ENCODE data around the gene ZWILCH. TPM values are rescaled to one million over a fixed set of nuclear protein-coding genes. Genes with fewer than 3 reads are reported as not detected.

ZWILCH gene
- total and polyA plus RNA-seq, 5 donors = 0.95 to 3.7 (median 2.3) TPM

DNA sequence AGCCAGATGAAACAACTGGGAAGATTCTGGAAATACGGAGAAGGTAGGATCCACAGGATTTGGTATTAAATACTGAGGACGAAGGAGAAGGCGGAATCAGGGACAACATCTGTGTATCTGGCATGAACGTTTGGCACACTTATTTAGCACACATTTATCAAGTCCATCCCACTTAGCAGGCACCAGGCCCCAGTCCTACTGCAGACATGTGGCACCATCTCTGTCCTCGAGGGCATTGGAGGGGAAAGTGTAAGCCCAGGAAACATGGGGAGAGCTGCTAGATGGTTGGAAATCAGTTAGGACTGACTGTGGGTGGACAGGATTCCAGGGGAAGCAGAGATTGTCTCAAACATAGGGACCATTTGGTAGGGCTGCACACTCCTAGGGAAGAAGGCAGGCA is 89.7 kb downstream of the ZWILCH start:
- no peak for DNase-seq
- no peak overlapping the region for H3K4me3 ChIP-seq (ENCODE audit: low read length)
- H3K27ac ChIP-seq (ENCODE audit: low read length) = no peak overlapping the region
- no peaks in the 10 kb centered on the region for H3K27me3 ChIP-seq (ENCODE audit: control insufficient read depth, insufficient read depth)
- 70% methylated on average over 5 of the region's 5 CpGs for WGBS
- intact Hi-C loops (cut with DNase I) = no loop called here
- ATAC-seq = no peak
- H3K4me1 ChIP-seq (ENCODE audit: control insufficient read depth, insufficient read depth, low read length) = no peaks in the 10 kb centered on the region
- no peaks in the 10 kb centered on the region for H3K9me3 ChIP-seq (ENCODE audit: control insufficient read depth, low read length)

DNA sequence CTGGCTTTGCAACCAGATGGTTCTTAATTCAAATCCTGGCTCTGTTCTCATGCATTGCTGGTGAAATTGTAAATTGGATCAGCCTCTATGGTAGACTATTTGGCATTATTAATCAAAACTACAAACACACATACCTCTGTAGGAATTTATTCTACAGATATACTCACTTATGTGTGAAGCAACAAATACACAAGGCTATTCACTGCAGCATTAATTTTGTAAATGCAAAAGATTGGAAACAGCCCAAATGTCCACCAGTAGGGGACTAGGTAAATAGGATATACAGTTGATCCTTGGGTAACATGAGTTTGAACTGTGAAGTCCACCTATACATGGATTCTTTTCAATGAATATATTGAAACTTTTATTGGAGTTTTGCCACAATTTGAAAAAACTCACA is 90.2 kb downstream of the ZWILCH start:
- Histone ChIP-seq H3K9me3 (ENCODE audit: control insufficient read depth, low read length) (no peaks in the 10 kb centered on the region), H3K27ac (ENCODE audit: low read length) (no peak overlapping the region), H3K4me1 (ENCODE audit: control insufficient read depth, insufficient read depth, low read length) (no peaks in the 10 kb centered on the region), H3K27me3 (ENCODE audit: control insufficient read depth, insufficient read depth) (no peaks in the 10 kb centered on the region), H3K4me3 (ENCODE audit: low read length) (no peak overlapping the region)
- DNase-seq (no peak), ATAC-seq (no peak)
- intact Hi-C loops (cut with DNase I) = no loop called here

DNA sequence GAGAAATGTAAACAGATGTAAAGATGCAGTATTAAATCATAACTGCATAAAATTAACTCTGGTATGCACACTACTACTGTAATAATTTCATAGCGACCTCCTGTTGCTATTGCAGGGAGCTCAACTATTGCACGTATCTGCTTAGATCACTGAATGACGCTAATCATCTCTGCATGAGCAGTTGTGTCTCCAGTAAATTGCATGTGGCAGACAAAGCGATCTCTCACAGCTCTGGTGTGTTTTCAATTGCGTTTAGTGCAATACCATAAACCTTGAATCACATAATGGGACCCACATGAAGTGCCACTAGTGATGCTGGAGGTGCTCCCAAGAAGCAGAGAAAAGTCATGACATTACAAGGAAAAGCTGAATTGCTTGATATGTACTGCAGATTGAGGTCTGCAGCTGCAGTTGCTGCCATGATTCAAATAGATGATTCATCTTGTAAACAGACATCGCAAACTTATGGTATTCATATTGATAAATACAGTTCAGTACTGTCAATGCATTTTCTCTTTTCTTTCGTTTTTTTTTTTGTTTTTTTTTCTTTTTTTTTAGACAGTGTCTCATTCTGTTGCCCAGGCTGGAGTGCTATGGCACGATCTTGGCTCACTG is 90.9 kb downstream of the ZWILCH start:
- intact Hi-C loops (cut with DNase I) = no loop called here
- ATAC-seq (no peak), DNase-seq (no peak)
- Histone ChIP-seq H3K27ac (ENCODE audit: low read length) (no peak overlapping the region), H3K9me3 (ENCODE audit: control insufficient read depth, low read length) (no peaks in the 10 kb centered on the region), H3K4me3 (ENCODE audit: low read length) (no peak overlapping the region), H3K27me3 (ENCODE audit: control insufficient read depth, insufficient read depth) (no peaks in the 10 kb centered on the region), H3K4me1 (ENCODE audit: control insufficient read depth, insufficient read depth, low read length) (no peaks in the 10 kb centered on the region)
- WGBS = 84% methylated on average over 8 of the region's 8 CpGs

DNA sequence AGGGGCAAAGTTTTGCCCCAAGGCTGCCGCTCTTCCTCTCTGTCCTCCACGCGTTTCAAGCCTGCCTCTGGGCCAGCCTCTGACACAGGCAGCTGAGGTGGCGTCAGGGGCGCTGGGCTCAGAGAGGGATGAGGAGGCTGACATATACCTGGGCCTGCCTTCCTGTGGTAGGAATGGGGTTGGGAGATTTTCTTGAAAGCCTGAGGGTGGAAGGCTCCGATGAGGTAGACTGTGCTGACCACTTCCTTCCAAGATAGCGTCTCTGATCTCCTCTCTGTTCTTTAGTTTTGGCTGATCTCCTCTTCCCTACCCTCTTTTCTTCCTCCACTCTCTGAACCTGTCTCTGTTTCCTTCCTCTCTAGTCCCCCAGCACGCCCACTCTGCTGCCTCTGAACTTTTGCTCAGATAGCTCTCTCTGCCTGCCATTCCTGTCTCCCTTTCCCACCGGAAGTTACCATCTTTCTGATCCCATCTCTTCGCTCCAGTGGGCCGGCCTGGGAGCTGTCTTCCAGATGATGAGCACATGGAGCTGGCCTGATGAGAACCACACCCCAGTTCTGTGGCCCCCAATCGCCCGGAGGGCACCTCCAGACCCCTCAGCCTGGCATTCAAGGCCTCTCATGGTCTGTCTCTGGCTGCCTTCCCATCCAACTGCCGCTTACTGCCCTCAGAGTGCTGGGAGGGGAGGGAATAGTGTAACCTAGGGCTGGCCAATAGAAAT is 93.1 kb downstream of the ZWILCH start:
- Histone ChIP-seq H3K4me1 (ENCODE audit: control insufficient read depth, insufficient read depth, low read length) (no peaks in the 10 kb centered on the region), H3K9me3 (ENCODE audit: control insufficient read depth, low read length) (no peaks in the 10 kb centered on the region), H3K27ac (ENCODE audit: low read length) (no peak overlapping the region), H3K4me3 (ENCODE audit: low read length) (no peak overlapping the region), H3K27me3 (ENCODE audit: control insufficient read depth, insufficient read depth) (no peaks in the 10 kb centered on the region)
- WGBS = 78% methylated on average over 14 of the region's 14 CpGs
- ATAC-seq (no peak), DNase-seq (peak in 1 of 3 donors; percentile 6)
- intact Hi-C loops (cut with DNase I) = no loop called here

Small RNA genes lying within 50 kb of the gene (microRNA-seq; reads per million reads assigned to microRNA genes)
- gene MIR4512 = 0 reads per million in 2 donors

Other genes with a start within 250 kb of the ZWILCH start
- 10 to 100 TPM; 37.7 to 45.2 (median 42.6) TPM for gene DIS3L, start 211.8 kb upstream of the ZWILCH start, total RNA-seq
- gene DIS3L, start 211.8 kb upstream of the ZWILCH start, polyA plus RNA-seq = 21.2 TPM
- gene TIPIN, start 148.6 kb upstream of the ZWILCH start, total RNA-seq = 1 to 10 TPM; 3.2 to 7.4 (median 3.6) TPM
- 3.8 TPM for gene TIPIN, start 148.6 kb upstream of the ZWILCH start, polyA plus RNA-seq
- gene MAP2K1, start 118.4 kb upstream of the ZWILCH start, total RNA-seq = 10 to 100 TPM; 38.2 to 45.9 (median 39.2) TPM
- 32.6 TPM for gene MAP2K1, start 118.4 kb upstream of the ZWILCH start, polyA plus RNA-seq
- gene SNAPC5, start 7.6 kb upstream of the ZWILCH start, total RNA-seq = 10 to 100 TPM; 33.9 to 45.5 (median 38.9) TPM
- gene SNAPC5, start 7.6 kb upstream of the ZWILCH start, polyA plus RNA-seq = 60.8 TPM
- 1,000 to 10,000 TPM; 1,385 to 1,717 (median 1,488) TPM for gene RPL4, start 471 bp upstream of the ZWILCH start, total RNA-seq
- gene RPL4, start 471 bp upstream of the ZWILCH start, polyA plus RNA-seq = 1,323 TPM
- not detected for gene LCTL, start 60.7 kb downstream of the ZWILCH start, total RNA-seq
- not detected for gene LCTL, start 60.7 kb downstream of the ZWILCH start, polyA plus RNA-seq
- gene SMAD6, start 196.9 kb downstream of the ZWILCH start, total RNA-seq = 10 to 100 TPM; 54.5 to 68.8 (median 63.2) TPM
- 31.6 TPM for gene SMAD6, start 196.9 kb downstream of the ZWILCH start, polyA plus RNA-seq

Measured in right cardiac atrium (tissue), 5 donors.